NCI-H2081 (cell line): ENCODE data around the gene GDPD3.
"Not testable (repeated sequence)": the region's sequence is repeated elsewhere in the genome, so short reads cannot be mapped to it uniquely, and the experiment has no call there.

Source experiments
- DNase-seq, 2 experiments: peaks; one replicate each; lab custom pipeline; 2025; lab: John Stamatoyannopoulos, UW

GDPD3 gene

DNA sequence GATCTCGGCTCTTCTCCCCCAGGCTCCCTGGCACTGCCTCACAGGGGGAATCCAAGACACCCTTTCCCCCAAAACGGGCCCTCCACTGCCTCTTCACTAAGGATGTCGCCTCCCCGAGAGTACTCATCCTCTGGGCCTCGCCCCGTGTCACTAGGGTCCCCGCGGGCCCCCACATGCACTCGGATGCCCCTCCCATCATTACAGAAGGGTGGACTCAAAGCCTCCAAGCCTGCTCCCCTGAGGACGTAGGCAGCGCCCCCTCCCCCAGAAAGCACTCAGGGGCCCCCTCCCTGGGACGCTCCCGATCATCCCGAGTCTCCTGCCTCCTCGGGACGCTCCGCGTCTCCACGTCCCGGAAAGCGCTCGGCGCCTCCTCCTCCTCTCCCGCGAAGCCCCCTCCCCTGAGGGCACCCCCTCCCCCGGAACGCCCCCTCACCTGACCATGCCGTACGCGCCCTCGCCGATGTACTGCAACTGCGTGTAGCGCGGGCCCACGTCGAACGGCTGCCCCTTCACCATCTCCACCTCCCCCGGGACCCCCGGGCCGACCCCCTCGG is 9.3 kb upstream of the GDPD3 start:
- peak in 1 of 2 experiments; percentile 40 for DNase-seq

DNA sequence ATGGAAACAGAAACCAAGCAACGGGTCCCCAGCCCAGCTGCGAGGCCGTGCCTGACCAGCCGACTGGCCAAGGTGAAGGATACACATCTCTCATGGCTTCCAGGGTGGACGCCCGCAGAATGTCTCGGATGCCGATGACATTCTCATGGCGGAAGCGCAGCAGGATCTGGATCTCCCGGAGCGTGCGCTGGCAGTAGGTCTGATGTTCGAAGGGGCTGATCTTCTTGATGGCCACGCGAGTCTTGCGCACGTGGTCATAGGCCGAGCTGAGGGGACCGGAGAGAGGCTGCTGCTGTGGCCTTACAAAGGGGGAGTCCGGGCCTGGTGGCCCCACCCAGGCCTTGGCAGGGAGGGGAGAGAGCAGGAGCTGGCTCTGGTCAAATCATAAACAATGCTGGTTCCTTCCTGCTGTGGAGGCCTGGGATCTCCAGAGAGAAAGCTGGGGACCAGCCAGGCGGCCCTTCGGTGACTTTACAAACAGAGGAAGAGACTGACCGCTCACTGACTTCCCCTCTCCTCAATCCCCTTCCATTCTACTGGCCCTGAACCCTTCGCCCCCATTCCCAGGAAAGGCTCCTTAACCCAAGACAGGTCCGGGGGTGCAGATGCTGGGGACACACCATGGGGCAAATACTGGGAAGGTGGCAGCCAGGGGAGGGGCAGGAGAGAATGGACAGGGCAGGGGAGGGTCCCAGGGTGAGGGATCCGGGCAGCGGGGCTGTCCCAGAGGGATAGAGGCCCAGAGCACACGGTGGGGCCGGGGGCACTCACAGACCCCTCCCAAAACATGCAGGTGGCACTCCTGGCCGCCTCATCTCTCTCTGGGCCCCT is 8.6 kb upstream of the GDPD3 start:
- DNase-seq, result no peak

DNA sequence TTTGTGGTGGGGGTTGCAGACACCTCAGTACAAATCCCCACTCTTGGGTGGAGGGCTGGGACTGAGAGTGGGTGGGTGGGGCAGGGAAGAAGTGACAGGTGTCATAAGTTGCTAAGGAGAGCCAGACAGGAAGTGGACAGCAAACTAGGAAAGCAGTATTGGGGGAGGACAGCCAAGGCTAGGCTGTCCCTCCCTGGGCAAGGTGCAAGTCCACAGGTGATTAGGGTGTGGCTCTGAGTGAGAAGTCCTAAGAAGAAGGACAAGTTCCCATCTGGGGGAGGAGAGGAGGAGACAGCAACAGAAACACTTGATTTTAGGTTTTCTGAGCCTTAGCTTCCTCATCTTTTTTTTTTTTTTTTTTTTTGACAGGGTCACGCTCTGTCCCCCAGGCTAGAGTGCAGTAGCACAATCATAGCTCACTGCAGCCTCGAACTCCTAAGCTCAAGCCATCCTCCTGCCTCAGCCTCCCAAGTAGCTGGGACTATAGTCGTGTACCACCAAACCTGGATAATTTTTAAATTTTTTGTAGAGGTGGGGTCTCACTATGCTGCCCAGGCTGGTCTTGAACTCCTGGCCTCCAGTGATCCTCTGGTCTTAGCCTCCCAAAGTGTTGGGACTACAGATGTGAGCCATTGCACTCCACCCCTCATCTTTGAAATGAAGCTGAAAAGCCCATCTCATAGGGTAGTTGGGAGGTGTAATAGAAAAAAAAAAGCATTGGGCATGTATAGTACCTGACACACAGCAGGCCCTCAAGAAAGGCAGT is 7.2 kb upstream of the GDPD3 start:
- DNase-seq, result no peak

DNA sequence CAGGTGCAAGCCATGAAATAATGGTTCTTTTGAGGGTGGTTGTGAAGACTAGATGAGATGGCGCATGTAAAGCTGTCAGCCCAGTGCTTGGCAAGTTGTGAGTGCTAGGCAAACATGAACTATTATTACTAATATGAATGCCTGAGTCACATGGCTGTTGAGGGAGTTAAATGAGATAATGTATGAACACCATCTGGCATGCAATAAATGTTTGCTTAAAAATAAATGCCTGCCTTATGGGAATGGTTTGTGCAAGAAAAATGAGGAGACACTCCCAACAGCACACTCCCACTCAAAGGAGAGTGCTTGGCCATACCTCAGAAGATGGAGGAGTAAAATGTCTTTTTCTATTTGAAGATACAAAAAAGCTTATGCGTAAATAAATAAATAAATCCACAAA is 6.1 kb upstream of the GDPD3 start:
- DNase-seq, result no peak

DNA sequence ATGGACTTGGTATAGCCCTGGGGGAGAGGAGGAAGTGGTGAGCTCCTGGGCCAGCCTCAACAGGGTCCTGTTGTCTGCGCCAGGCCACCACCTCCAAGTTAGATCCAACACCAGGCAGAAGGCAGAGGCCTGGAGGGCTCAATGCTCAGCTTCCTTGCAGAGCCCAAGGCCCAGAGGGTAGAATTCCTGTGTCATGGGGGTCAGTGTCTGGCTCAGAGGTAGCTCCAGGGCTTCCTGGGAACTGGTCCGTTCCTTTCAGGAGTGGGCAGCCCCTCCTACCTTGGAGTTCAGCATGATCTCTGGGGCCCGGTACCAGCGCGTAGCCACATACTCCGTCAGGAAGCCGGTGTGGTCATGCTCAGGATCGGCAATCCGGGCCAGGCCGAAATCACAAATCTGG is 4.4 kb upstream of the GDPD3 start:
- no peak for DNase-seq

DNA sequence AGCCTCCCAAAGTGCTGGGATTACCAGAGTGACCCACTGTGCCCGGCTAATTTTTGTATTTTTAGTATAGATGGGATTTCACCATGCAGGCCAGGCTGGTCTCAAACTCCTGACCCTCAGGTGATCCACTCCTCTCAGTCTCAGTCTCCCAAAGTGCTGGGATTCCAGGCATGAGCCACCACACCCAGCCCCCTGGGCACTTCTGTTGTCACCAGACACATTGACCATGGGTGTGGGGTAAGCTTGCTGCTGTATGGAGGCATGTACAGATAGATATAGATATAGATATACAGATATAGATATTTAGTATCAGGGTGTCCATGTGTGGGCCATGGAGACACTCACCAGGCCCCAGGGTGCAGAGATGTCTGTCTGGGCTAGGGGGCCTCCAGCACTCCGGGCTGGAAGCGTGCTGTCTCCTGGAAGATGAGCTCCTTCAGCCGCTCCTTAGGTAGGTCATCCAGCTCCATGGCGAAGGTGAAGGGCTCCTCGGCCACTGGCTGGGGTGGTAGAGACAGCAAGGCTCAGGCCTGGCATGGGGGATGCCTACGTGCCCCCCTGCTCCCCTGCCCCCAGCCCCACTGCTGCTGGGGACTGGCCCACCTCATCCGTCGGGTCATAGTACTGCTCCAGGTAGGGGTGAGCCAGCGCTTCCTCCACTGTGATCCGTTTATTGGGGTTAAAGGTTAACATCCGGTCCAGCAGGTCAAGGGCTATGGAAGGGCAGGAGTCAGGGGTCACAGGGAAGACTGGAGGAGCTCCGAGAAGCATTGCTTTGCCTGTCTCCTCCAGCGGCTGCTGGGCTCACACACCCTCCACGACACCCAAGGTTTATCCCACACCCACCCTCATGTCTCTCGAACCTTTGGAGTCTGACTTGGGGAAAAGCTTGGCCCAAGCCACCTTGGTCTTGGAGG is 3.2 kb upstream of the GDPD3 start:
- DNase-seq, result no peak

DNA sequence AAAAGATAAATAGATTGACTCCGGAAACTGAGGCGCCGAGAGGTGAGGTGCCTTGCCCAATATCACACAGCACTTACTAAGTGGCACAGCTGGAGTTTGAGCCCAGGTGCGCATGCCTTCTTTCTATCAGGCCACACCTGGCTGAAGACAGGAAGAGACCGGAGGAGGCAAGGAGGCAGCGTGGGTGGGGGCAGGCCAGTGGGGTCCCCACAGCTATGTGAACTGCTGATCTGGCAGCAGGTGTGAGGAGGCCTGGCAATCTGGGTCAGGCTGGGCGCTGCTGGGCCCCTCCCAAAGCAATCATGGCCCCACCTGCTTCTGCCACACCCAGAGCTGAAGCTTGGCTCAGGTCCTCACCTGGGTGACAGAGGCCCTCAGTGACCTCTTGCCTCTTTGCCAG is 1.9 kb upstream of the GDPD3 start:
- no peak for DNase-seq

DNA sequence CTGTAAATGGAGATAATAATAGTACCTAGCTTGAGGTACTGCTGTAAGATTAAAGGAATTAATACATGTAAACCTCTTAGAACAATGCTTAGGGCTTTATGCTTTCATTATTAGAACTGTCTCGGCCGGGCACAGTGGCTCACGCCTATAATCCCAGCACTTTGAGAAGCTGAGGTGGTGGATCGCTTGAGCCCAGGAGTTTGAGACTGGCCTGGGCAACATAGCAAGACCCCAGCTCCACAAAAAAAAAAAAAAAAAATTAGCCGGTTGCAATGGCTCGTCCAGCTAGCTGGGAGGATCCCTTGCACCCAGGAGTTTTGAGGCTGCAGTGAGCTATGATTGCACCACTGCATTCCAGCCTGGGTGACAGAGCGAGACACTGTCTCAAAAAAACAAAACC is 1.5 kb upstream of the GDPD3 start:
- DNase-seq, result not testable (repeated sequence)

DNA sequence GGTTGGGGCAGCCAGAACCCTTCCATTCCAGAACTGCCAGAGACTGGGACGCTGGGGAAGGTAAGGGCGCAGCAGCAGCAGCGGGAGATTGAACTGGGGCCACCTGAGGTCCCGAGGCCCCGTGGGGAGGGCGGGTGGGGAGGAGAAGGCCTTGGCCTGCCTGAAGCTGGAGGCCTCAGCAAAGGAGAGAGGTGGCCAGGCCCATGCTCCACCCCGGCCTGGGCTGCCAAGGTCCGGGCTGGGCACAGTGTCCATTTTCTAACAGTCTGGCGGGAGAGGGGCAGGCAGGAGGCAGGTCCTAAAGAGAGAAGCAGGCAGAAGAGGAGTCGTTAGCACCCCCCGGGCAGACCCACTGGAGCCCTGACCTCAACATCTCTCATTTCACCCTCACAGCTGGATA is 1.1 kb upstream of the GDPD3 start:
- DNase-seq, result no peak

DNA sequence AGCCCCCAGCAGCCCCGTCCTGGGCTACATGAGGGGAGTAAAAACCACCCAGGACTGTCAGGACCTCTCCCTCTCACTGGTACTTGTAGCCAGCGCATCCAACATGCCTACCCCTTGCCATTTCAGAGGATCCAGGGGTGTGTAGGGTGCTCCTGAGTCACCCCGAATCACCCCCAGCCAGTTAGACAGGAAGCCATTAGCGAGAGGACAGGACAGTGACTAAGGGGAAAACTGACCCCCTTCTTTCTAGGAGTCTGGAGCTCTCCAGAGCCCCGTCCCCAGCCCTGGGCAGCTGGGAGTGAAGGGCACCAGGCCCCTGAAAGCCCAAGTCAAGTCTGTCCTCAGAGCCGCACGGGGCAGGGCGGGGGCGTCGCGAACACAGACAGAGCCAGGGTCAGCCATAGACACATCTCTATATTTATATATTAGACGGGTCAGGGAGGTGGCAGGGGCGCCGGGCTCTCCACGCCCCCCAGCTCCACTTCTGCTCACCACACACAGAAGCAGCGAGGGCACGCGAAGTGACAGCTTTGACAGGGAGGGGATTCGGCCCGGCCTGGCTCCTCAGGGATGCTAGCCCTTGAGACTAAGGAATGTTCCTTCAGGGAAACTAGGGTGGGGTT is 485 bp upstream of the GDPD3 start:
- no peak for DNase-seq

DNA sequence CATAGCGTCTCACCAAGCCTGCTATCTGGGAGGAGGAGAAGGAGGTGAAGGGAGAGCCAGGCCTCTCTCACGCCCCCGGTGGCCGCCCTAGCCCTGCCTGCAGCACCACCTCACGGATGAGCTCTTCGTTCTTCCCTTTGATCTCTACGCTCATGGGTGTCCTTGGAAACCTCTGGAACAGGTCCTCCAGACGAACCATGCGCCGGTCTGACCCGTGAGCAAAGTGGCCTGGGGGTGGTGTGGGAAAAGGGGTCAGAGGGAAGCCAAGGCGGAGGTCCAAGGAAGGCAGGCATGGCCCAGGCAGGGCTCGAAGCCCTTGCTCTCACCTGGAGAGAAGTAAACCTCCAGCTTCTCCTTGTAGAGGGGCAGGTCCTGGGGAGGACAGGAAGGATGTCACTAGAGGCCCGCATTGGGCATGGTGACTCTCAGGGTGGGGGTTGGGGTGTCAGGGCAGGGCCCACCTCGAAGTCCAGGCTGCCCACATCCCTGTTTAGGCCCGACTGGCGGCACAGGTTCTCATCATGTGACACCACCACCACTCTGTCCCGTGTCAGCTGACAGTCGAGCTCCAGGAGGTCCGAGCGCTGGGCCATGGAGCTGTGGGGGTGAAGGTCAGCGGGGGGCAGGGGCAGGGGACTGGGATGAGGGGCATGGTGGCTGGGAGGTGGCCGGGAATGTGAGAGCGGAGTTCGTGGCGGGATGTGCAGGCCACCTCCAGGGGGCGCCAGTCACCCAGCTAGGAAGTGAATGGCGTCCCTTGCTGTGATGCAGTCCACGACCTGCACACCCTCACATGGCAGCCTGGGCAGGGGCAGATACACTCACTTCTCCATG is 923 bp downstream of the GDPD3 start:
- DNase-seq, result no peak

DNA sequence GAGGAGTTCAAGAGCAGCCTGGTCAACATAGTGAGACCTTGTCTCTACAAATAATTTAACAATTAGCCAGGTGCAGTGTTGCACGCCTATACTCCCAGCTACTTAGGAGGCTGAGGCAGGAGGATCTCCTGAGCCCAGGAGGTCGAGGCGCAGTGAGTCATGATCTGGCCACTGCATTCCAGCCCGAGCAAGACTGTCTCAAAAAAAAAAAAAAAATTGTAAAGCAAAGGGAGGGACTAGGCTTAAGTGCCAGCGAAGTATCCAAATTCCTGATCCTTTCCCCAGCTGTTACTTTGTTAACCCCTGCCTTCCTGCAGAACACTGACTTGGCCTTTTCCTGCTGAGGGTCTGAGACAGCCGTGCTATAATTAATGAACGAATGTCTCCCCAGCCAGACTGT is 2.7 kb downstream of the GDPD3 start:
- no peak for DNase-seq

DNA sequence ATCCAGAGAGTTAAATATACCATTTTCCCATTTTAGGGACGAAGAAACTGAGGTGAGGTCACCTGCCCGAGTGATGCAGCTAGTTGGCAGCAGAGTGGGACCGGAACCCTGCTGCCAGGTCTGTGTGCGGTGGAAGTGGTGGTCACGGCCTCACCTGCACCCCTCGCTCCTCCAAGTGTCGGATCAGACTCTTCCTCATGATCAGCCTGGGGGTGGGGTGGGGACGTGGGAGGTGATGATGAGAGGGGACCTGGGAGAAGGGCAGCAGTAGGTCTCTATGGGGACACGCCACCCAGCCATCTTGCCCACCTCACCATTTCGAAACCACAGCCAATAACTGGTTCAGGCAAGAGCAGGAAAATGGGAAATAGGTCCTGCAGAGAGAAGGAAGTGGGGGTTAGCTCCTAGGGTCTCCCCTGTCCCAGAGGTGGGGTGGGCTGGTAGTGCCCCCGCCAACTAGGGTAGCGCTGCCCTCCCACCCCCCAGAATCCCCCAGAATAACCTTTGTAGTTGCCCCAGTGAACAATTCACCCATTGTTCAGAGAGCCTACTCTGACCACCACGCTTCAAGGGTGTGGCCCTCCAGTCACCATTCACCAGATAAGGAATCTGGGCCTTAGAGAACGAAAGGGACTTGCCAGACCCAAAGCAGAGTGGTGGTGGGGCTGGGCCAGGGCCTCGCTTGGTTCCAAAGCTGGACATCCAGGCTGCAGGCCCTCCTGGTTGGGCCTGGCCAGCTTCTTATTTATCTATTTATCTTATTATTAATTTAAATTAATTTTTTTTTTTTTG is 5.1 kb downstream of the GDPD3 start:
- DNase-seq, result no peak

DNA sequence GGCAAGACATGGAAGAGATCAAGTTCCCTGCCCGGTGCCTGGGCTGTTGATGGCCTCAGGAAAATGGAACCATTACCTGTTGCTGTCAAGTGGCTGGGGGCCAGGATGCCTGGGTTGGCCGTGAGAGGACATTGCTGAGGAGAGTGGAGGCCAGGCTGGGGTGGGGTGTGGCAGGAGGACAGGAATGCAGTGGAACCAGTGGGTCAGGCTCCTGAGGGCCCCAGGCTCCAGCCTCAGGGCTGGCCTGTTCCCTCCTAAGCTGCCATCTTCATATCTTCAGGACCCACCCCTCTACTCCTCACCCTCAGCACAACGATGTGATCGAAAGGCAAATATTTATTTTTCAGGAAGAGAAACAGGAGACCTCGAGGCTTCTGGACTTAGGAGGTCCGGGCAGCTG is 8.8 kb downstream of the GDPD3 start:
- DNase-seq, result no peak

DNA sequence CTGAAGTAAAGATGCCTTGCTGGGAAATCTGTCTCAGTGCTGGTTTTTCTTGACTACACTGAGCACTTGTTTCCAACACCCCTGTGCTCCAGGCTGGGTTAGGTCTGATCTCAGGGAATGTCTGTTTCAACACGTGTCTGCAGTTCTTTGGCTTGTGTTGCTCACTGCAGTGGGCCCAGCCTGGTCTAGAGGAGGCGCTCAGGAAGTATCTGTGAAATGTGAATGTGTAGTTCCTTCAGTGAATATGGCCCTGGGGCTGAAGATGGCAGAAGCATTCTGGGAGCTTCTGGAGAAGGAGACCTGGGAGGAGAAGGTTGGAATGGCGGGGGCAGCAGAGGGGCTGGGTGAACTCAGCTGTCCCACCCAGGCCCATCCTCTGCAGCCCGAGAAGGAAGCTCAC is 9.2 kb downstream of the GDPD3 start:
- DNase-seq, result no peak

DNA sequence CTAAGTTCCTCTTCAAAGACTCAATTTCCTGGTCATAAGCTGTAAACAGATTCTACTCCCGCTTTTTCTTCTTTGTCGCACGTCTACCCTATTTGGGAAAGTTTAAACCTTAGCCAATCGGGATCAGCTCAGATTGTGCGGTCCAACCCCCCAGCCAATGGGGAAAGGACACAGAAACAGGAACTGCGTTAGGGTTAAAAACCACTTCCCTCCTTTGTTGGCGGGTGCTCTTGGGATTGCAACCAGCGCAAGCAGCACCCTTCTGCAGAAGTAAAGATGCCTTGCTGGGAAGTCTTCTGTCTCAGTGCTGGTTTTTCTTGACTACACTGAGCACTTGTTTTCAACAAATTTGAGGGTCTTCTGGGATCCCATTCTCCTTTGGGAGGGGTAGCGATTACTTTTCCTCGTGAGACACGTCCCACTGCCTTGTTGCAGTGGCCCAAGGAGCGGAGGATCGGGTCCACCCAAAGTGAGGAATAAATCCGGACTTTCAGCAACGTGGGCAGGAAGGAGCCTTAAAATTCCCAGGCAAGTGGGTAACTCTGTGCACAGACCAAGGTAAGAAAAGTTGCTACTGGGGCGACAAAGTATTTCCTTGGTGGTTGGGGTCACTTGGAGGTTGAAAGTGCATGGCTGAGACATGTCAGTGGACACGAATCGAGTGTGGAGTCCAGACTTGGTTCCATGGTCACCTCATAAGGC is 16.3 kb downstream of the GDPD3 start:
- no peak for DNase-seq

DNA sequence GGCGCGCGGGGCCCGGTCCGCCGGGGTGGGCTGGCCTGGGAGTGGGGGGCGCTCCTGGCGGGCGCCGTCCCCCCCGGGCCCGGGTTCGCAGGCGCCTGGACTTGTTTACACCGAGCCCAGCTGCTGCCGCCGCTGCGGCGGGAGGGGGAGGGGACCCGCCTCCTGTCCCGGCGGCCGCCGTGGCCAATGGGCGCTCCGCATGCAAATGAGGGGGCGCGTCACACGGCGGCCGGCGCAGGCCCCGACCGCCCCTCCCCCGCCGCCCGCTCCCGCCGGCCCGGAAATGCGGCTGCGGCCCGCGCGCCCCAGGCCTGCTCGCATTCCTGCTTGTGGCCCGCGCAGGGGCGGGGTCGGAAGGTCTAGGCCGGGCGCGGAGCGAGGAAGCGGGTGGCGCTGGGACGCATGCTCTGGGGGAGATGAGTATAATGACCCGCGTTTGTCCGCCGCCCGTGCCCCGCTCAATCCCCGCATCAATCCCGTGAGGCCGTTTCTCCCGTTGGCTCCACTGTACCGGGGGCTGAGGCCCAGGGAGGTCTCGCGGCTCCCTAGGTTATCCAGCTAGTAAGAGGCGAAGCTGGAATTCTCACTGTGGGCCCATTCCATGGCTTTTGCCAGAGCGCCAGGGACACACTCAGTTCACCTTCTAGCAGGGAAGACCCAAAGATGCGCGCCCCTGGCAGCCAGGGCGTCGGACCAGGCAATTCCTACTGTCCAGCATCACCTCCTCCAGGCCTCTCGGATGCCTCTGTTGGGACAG is 17.1 kb downstream of the GDPD3 start, which contains the start of gene YPEL3:
TSS of gene YPEL3 (minus strand) at position 109 of the 757 bp plus-strand sequence. CDS start 731 bp downstream, outside the sequence.
- DNase-seq, result peak; percentile 70 to 84
